ENCODE results near the gene APOB. TPM values are rescaled to one million over a fixed set of nuclear protein-coding genes. Genes with fewer than 3 reads are reported as not detected.

The APOB gene
- total and polyA plus RNA-seq, 2 of the 8 experiments (the other 6 are each of a cell fraction or from before 2014, with no cell fraction given), result 0.15 to 0.61 TPM

GRCh38 chr2:21042958-21043743 is 722 bp downstream of the APOB start:
- H4K20me1 ChIP-seq (replicated peaks in 1 of 2; ENCODE audit: control insufficient read depth in 1 of 2, insufficient read depth in 2 of 2, low read length in 2 of 2), result no peaks in the 10 kb centered on the region
- H3K4me2 ChIP-seq (ENCODE audit: insufficient read depth in 1 of 2, low read depth in 2 of 2, low read length in 2 of 2), result peak overlapping the region; percentile 60 to 97
- H3K14ac ChIP-seq (ENCODE audit: insufficient read length), result no peak overlapping the region
- POLR2A ChIA-PET (ENCODE audit: partially characterized antibody), result no interaction called here
- peak overlapping the region; percentile 75 for H4K91ac ChIP-seq (replicated peaks; ENCODE audit: insufficient read length, low read length)
- H2BK5ac ChIP-seq (ENCODE audit: low read depth, low read length), result no peak overlapping the region
- H3K23me2 ChIP-seq (ENCODE audit: low read depth, low read length), result peaks cover 4% of the 10 kb centered on the region; the same call in 1 of the 2 replicates
- peaks cover 1 to 12% (median 9%) of the 10 kb centered on the region in 4 experiments; a peak in 6 of 7 replicates for H3K27me3 ChIP-seq (replicated peaks in 1 of 4; ENCODE audit: control insufficient read depth in 3 of 4, extremely low read depth in 1 of 4, insufficient read depth in 3 of 4, low read length in 3 of 4)
- no peak overlapping the region for H3K4ac ChIP-seq (replicated peaks; ENCODE audit: insufficient read length, low read depth, low read length)
- no peak overlapping the region for H4K5ac ChIP-seq (ENCODE audit: insufficient read length, low read depth, low read length)
- no peak overlapping the region for H2AK5ac ChIP-seq (ENCODE audit: low read depth, low read length)
- no peak overlapping the region for H2BK20ac ChIP-seq (ENCODE audit: low read length)
- H3K9me3 ChIP-seq (ENCODE audit: insufficient read depth in 2 of 2, low read depth in 1 of 2, low read length in 1 of 2), result no peaks in the 10 kb centered on the region
- peak; percentile 38 to 89 for DNase-seq (ENCODE audit: low read depth in 1 of 2, low spot score in 2 of 2)
- no peak overlapping the region for H3K56ac ChIP-seq (replicated peaks; ENCODE audit: insufficient read length, low read depth, low read length)
- H3K79me1 ChIP-seq (ENCODE audit: low read depth, low read length), result no peaks in the 10 kb centered on the region
- no peak overlapping the region for H3K18ac ChIP-seq (ENCODE audit: extremely low read depth, low read length)
- FAIRE-seq, result peak; percentile 74
- WGBS, 2 experiments (ENCODE audit: extremely low coverage in 1 of 2, insufficient coverage in 1 of 2, insufficient read length in 1 of 2, insufficient replicate concordance in 2 of 2, low coverage in 1 of 2, low lambda C conversion rate in 2 of 2, missing lambda C conversion rate in 1 of 2), result 3% methylated on average over 21 of the region's 25 CpGs; no CpG with 5 or more reads in 1 of the 2 experiments
- no peak overlapping the region for H3K27ac ChIP-seq (ENCODE audit: low read depth, low read length)
- H2BK12ac ChIP-seq (ENCODE audit: low read depth, low read length), result peak overlapping the region; percentile 69; the same call in 1 of the 2 replicates
- H3K36me3 ChIP-seq (ENCODE audit: control insufficient read depth in 2 of 4, insufficient read depth in 4 of 4, low read length in 3 of 4), result no peaks in the 10 kb centered on the region
- peak overlapping the region; percentile 89 for H2AFZ ChIP-seq (ENCODE audit: low read length)
- H2BK15ac ChIP-seq (ENCODE audit: low read length), result peak overlapping the region; percentile 65; the same call in 1 of the 2 replicates
- H3K4me1 ChIP-seq (replicated peaks in 1 of 4; ENCODE audit: control insufficient read depth in 3 of 4, insufficient read depth in 4 of 4, low read length in 3 of 4), result peaks cover 0 to 10% (median 9%) of the 10 kb centered on the region in 4 experiments
- no peaks in the 10 kb centered on the region for H3K79me2 ChIP-seq (ENCODE audit: control insufficient read depth in 1 of 2, insufficient read depth in 2 of 2, low read length in 2 of 2)
- no peak overlapping the region for H3K9ac ChIP-seq (replicated peaks in 1 of 4; ENCODE audit: extremely low read depth in 1 of 4, low read depth in 3 of 4, low read length in 3 of 4)
- no peak overlapping the region for H2BK120ac ChIP-seq (replicated peaks; ENCODE audit: low read depth, low read length)
- no peak overlapping the region for H4K8ac ChIP-seq (ENCODE audit: extremely low read depth, insufficient read depth, low read length)
- peak overlapping the region; percentile 40 to 68 (median 52) for H3K4me3 ChIP-seq (ENCODE audit: extremely low read depth in 1 of 4, insufficient read depth in 2 of 4, low read depth in 3 of 4, low read length in 4 of 4)
- CTCF ChIA-PET (ENCODE audit: partially characterized antibody), result interaction anchor here (0.7 to 9.2 kb wide), 29 partner anchors 9 to 394 kb away, joined by 3 to 188 read pairs (median 4); partner anchors contain the start of gene TDRD15
- no peak overlapping the region for H3K23ac ChIP-seq (ENCODE audit: insufficient read length)
- TF ChIP-seq E2F6 (IDR thresholded peaks at IDR 0.05), result no peak; the same call in 1 of the 2 replicates
- TF ChIP-seq CBX8 (IDR thresholded peaks at IDR 0.05; ENCODE audit: borderline replicate concordance, low read depth, low read length), result no peak
- no peak for TF ChIP-seq TAF1 (IDR thresholded peaks at IDR 0.05; ENCODE audit: low read depth, low read length)
- no peak for TF ChIP-seq EP300 (IDR thresholded peaks at IDR 0.05; ENCODE audit: borderline replicate concordance in 1 of 2, low read depth in 2 of 2, low read length in 2 of 2)
- TF ChIP-seq EGR1 (IDR thresholded peaks at IDR 0.05; ENCODE audit: borderline replicate concordance, low read depth, low read length), result peak; percentile 40; the same call in 1 of the 2 replicates
- TF ChIP-seq GABPA (IDR thresholded peaks at IDR 0.05; ENCODE audit: borderline replicate concordance, insufficient read depth, low read length), result no peak
- no peak for TF ChIP-seq CTBP2 (IDR thresholded peaks at IDR 0.05; ENCODE audit: borderline replicate concordance, insufficient read depth, insufficient read length, low read length)
- TF ChIP-seq SP1 (IDR thresholded peaks at IDR 0.05; ENCODE audit: low read depth, low read length), result no peak
- peak; percentile 96 to 100 for TF ChIP-seq RAD21 (IDR thresholded peaks at IDR 0.05 in 1 of 2, conservative IDR thresholded peaks at IDR 0.05 in 1 of 2; ENCODE audit: low read depth in 2 of 2, low read length in 2 of 2)
- no peak for TF ChIP-seq POLR2A (IDR thresholded peaks at IDR 0.05; ENCODE audit: control extremely low read depth in 1 of 2, low read depth in 2 of 2, low read length in 2 of 2)
- no peak for TF ChIP-seq POLR2AphosphoS5 (IDR thresholded peaks at IDR 0.05; ENCODE audit: low read depth, low read length)

Data from H1 (cell line).